ENCODE results near the gene HOXA5.

GRCh38 chr7:27116031-27116961 lies 27.2 kb downstream of the HOXA5 start:
- TF ChIP-seq POLR2A (IDR thresholded peaks at IDR 0.05; ENCODE audit: low read length) (no peak), GATA1 (IDR thresholded peaks at IDR 0.05; ENCODE audit: low read depth, low read length) (no peak)

Measured in erythroblast (primary cell).